HG02884 (cell line): ENCODE measurements around the gene ADAMTS6.

Source experiments
- ATAC-seq: cut with Tn5 transposase; IDR thresholded peaks from one replicate; pipeline ENCODE4 v1.9.1; 2021; ENCODE audit warnings: mild to moderate bottlenecking, moderate library complexity; ENCODE audit not compliant: unreplicated experiment

ADAMTS6 gene

GRCh38 chr5:65151614-65152013 lies 330.1 kb downstream of the ADAMTS6 start:
- ATAC-seq, result no peak

GRCh38 chr5:65150599-65151304 lies 331.0 kb downstream of the ADAMTS6 start:
- no peak for ATAC-seq

GRCh38 chr5:65149827-65150226 lies 331.9 kb downstream of the ADAMTS6 start:
- no peak for ATAC-seq

- no peak for ATAC-seq
Measured at GRCh38 chr5:65144136-65144871, 337.4 kb downstream of the ADAMTS6 start.

- ATAC-seq, result no peak
Measured at GRCh38 chr5:65142511-65143011, 339.2 kb downstream of the ADAMTS6 start.

GRCh38 chr5:65142016-65142415 lies 339.7 kb downstream of the ADAMTS6 start:
- ATAC-seq, result no peak

GRCh38 chr5:65141493-65141892 lies 340.2 kb downstream of the ADAMTS6 start:
- ATAC-seq, result no peak

- no peak for ATAC-seq
Measured at GRCh38 chr5:65137631-65138030, 344.1 kb downstream of the ADAMTS6 start.

GRCh38 chr5:65133477-65134110 lies 348.1 kb downstream of the ADAMTS6 start:
- no peak for ATAC-seq

GRCh38 chr5:65132386-65132785 lies 349.3 kb downstream of the ADAMTS6 start:
- no peak for ATAC-seq

GRCh38 chr5:65128226-65128625 lies 353.5 kb downstream of the ADAMTS6 start:
- no peak for ATAC-seq

GRCh38 chr5:65127161-65127901 lies 354.4 kb downstream of the ADAMTS6 start:
- ATAC-seq, result no peak

GRCh38 chr5:65126542-65127069 lies 355.1 kb downstream of the ADAMTS6 start:
- ATAC-seq, result no peak

- no peak for ATAC-seq
Measured at GRCh38 chr5:65125591-65126541, 355.9 kb downstream of the ADAMTS6 start.

GRCh38 chr5:65121880-65122436 lies 359.8 kb downstream of the ADAMTS6 start:
- no peak for ATAC-seq

GRCh38 chr5:65120371-65120967 lies 361.3 kb downstream of the ADAMTS6 start:
- ATAC-seq, result no peak

- no peak for ATAC-seq
Measured at GRCh38 chr5:65117525-65117924, 364.2 kb downstream of the ADAMTS6 start.

GRCh38 chr5:65113771-65114170 lies 367.9 kb downstream of the ADAMTS6 start:
- no peak for ATAC-seq
